Stimulated activated CD4-positive, alpha-beta T cell treated with anti-CD3 and anti-CD28 coated beads, Interleukin-1b, Interleukin-23, amount 100 ng/mL, for 48 hours (primary cell): ENCODE results near the gene STX8.
A peak's percentile ranks its signal among the peaks of the same experiment; 100 is the strongest.

Source experiments
- DNase-seq: peaks from one replicate; pipeline ENCODE4 v3.0.0-alpha.2; 2020

The STX8 gene

GRCh38 chr17:9434642-9435057 lies 141.0 kb downstream of the STX8 start:
- no peak for DNase-seq

- no peak for DNase-seq
Observed at GRCh38 chr17:9432934-9433421, 142.6 kb downstream of the STX8 start.

- DNase-seq, result no peak
Observed at GRCh38 chr17:9432134-9432885, 143.3 kb downstream of the STX8 start.

- DNase-seq, result no peak
Observed at GRCh38 chr17:9431620-9432019, 144.0 kb downstream of the STX8 start.

GRCh38 chr17:9427465-9428315 lies 147.9 kb downstream of the STX8 start:
- no peak for DNase-seq

GRCh38 chr17:9424071-9424640 lies 151.5 kb downstream of the STX8 start:
- no peak for DNase-seq

- DNase-seq, result no peak
Observed at GRCh38 chr17:9421525-9421924, 154.1 kb downstream of the STX8 start.

- DNase-seq, result no peak
Observed at GRCh38 chr17:9419932-9420453, 155.6 kb downstream of the STX8 start.

GRCh38 chr17:9414471-9414870 lies 161.1 kb downstream of the STX8 start:
- no peak for DNase-seq

- no peak for DNase-seq
Observed at GRCh38 chr17:9410737-9411136, 164.9 kb downstream of the STX8 start.

- DNase-seq, result no peak
Observed at GRCh38 chr17:9410301-9410700, 165.3 kb downstream of the STX8 start.

- DNase-seq, result no peak
Observed at GRCh38 chr17:9409878-9410277, 165.7 kb downstream of the STX8 start.

GRCh38 chr17:9408868-9409829 lies 166.5 kb downstream of the STX8 start:
- DNase-seq, result no peak

GRCh38 chr17:9408381-9408780 lies 167.2 kb downstream of the STX8 start:
- no peak for DNase-seq

- no peak for DNase-seq
Observed at GRCh38 chr17:9406046-9406606, 169.5 kb downstream of the STX8 start.

- DNase-seq, result no peak
Observed at GRCh38 chr17:9403257-9403656, 172.4 kb downstream of the STX8 start.

GRCh38 chr17:9402590-9403199 lies 172.9 kb downstream of the STX8 start:
- DNase-seq, result peak; percentile 14

- DNase-seq, result no peak
Observed at GRCh38 chr17:9401434-9401833, 174.2 kb downstream of the STX8 start.

GRCh38 chr17:9389111-9389527 lies 186.5 kb downstream of the STX8 start:
- no peak for DNase-seq

GRCh38 chr17:9386401-9386800 lies 189.2 kb downstream of the STX8 start:
- no peak for DNase-seq

GRCh38 chr17:9383826-9384225 lies 191.8 kb downstream of the STX8 start:
- DNase-seq, result no peak
